HG03196 (cell line): ENCODE data around the gene PEX14.

Experiments used
- ATAC-seq: cut with Tn5 transposase; IDR thresholded peaks from one replicate; pipeline ENCODE4 v1.9.1; 2021; ENCODE audit not compliant: unreplicated experiment

Gene PEX14

DNA sequence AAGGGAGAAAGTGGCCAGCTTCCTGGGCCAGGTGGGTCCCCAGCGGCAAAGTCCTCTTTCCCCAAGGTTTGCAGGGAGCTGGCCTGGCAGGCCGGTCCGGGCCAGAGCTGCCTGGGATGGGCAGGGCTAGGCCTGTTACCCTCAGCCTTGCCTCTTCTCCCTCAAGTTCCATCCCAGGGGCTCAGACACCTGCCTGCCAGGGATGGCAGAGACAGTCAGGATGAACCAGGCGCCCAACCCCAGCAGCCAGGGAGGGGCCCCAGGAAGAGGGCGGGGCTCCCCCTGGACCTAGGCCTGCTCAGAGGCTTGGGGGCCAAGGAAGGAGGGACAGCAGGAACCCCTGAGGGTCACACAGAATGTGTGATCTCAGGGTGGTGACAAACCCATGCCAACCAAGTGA lies 201.1 kb downstream of the PEX14 start:
- ATAC-seq: no peak

- ATAC-seq: no peak
These were observed 202.2 kb downstream of the PEX14 start for GRCh38 chr1:10676963-10677362.

- no peak for ATAC-seq
These were observed 203.0 kb downstream of the PEX14 start for GRCh38 chr1:10677491-10678391.

GRCh38 chr1:10678402-10678801 lies 203.7 kb downstream of the PEX14 start:
- no peak for ATAC-seq

GRCh38 chr1:10678852-10679251 lies 204.1 kb downstream of the PEX14 start:
- no peak for ATAC-seq

- ATAC-seq: no peak
These were observed 204.9 kb downstream of the PEX14 start for GRCh38 chr1:10679496-10680220.
